ENCODE data around the gene TP53INP2.

TP53INP2 gene

GRCh38 chr20:34689486-34689885, 14.7 kb upstream of the TP53INP2 start:
- no peak for DNase-seq (ENCODE audit: extremely low read depth, insufficient read length)
- H3K36me3 ChIP-seq (ENCODE audit: control insufficient read depth, insufficient read depth, low read length): no peaks in the 10 kb centered on the region
- no peak overlapping the region for H3K4me3 ChIP-seq (replicated peaks; ENCODE audit: low read depth, low read length)
- no peaks in the 10 kb centered on the region for H3K27me3 ChIP-seq (replicated peaks; ENCODE audit: control insufficient read depth, insufficient read depth, low read length)
- TF ChIP-seq CTCF (IDR thresholded peaks at IDR 0.05; ENCODE audit: insufficient read depth, low read length, poor library complexity, severe bottlenecking): no peak

GRCh38 chr20:34691838-34692237, 12.3 kb upstream of the TP53INP2 start:
- no peaks in the 10 kb centered on the region for H3K27me3 ChIP-seq (replicated peaks; ENCODE audit: control insufficient read depth, insufficient read depth, low read length)
- DNase-seq (ENCODE audit: extremely low read depth, insufficient read length): no peak
- no peak for TF ChIP-seq CTCF (IDR thresholded peaks at IDR 0.05; ENCODE audit: insufficient read depth, low read length, poor library complexity, severe bottlenecking)
- no peak overlapping the region for H3K4me3 ChIP-seq (replicated peaks; ENCODE audit: low read depth, low read length)
- H3K36me3 ChIP-seq (ENCODE audit: control insufficient read depth, insufficient read depth, low read length): no peaks in the 10 kb centered on the region

- Histone ChIP-seq H3K27me3 (replicated peaks; ENCODE audit: control insufficient read depth, insufficient read depth, low read length) (no peaks in the 10 kb centered on the region; the same call in 1 of the 2 replicates), H3K4me3 (replicated peaks; ENCODE audit: low read depth, low read length) (no peak overlapping the region), H3K36me3 (ENCODE audit: control insufficient read depth, insufficient read depth, low read length) (no peaks in the 10 kb centered on the region)
- no peak for DNase-seq (ENCODE audit: extremely low read depth, insufficient read length)
- TF ChIP-seq CTCF (IDR thresholded peaks at IDR 0.05; ENCODE audit: insufficient read depth, low read length, poor library complexity, severe bottlenecking): no peak
These were observed 10.7 kb upstream of the TP53INP2 start for GRCh38 chr20:34693414-34693813.

- no peak for DNase-seq (ENCODE audit: extremely low read depth, insufficient read length)
- TF ChIP-seq CTCF (IDR thresholded peaks at IDR 0.05; ENCODE audit: insufficient read depth, low read length, poor library complexity, severe bottlenecking): no peak
- Histone ChIP-seq H3K36me3 (ENCODE audit: control insufficient read depth, insufficient read depth, low read length) (no peaks in the 10 kb centered on the region), H3K27me3 (replicated peaks; ENCODE audit: control insufficient read depth, insufficient read depth, low read length) (no peaks in the 10 kb centered on the region; the same call in 1 of the 2 replicates), H3K4me3 (replicated peaks; ENCODE audit: low read depth, low read length) (no peak overlapping the region)
These were observed 2.6 kb upstream of the TP53INP2 start for GRCh38 chr20:34701405-34702085.

GRCh38 chr20:34703061-34703423, 1.1 kb upstream of the TP53INP2 start:
- DNase-seq (ENCODE audit: extremely low read depth, insufficient read length): no peak
- Histone ChIP-seq H3K36me3 (ENCODE audit: control insufficient read depth, insufficient read depth, low read length) (no peaks in the 10 kb centered on the region), H3K27me3 (replicated peaks; ENCODE audit: control insufficient read depth, insufficient read depth, low read length) (no peaks in the 10 kb centered on the region), H3K4me3 (replicated peaks; ENCODE audit: low read depth, low read length) (peak overlapping the region; percentile 71)
- TF ChIP-seq CTCF (IDR thresholded peaks at IDR 0.05; ENCODE audit: insufficient read depth, low read length, poor library complexity, severe bottlenecking): no peak

Data from GM06990 (cell line).